CD14-positive monocyte (primary cell): Measurements from ENCODE around the gene SNX9. TPM values are rescaled to one million over a fixed set of nuclear protein-coding genes. Genes with fewer than 3 reads are reported as not detected.

Source experiments
- DNase-seq, 3 donors: peaks; one replicate each; pipeline ENCODE4 v3.0.0-alpha.2; 2011 to 2022
- H2AFZ ChIP-seq: 2 replicates; pipeline ENCODE4 v1.6.0; 2012; ENCODE audit warnings: mild to moderate bottlenecking, low read depth, low read length, inconsistent platforms; ENCODE audit not compliant: insufficient read depth, poor library complexity, severe bottlenecking
- H3K27ac ChIP-seq, 2 donors: 1 replicate in 1 of 2; 2 replicates in 1 of 2; pipeline ENCODE4 v1.5.1; 2012 to 2013; ENCODE audit warnings: low read length in 2 of 2, control low read depth in 1 of 2, inconsistent platforms in 1 of 2, low read depth in 1 of 2, mild to moderate bottlenecking in 1 of 2
- H3K27me3 ChIP-seq, 2 donors: one replicate each; pipeline versions ENCODE4 v1.6.0 to v1.6.1; 2011 to 2013; ENCODE audit warnings: low read length in 2 of 2; ENCODE audit not compliant: control insufficient read depth in 2 of 2, insufficient read depth in 2 of 2
- H3K36me3 ChIP-seq, 2 donors: replicated peaks in 1 of 2; 1 replicate in 1 of 2; 2 replicates in 1 of 2; pipeline versions ENCODE4 v1.5.1 to v1.6.1; 2012 to 2013; ENCODE audit warnings: low read length in 2 of 2, control low read depth in 1 of 2, inconsistent platforms in 1 of 2, mild to moderate bottlenecking in 1 of 2; ENCODE audit not compliant: insufficient read depth in 2 of 2, control insufficient read depth in 1 of 2
- H3K4me1 ChIP-seq, 2 donors: 1 replicate in 1 of 2; 2 replicates in 1 of 2; pipeline versions ENCODE4 v1.5.1 to v1.6.1; 2012 to 2013; ENCODE audit warnings: low read length in 2 of 2, control low read depth in 1 of 2, inconsistent platforms in 1 of 2, mild to moderate bottlenecking in 1 of 2, moderate library complexity in 1 of 2; ENCODE audit not compliant: insufficient read depth in 2 of 2, control insufficient read depth in 1 of 2
- H3K4me2 ChIP-seq: replicated peaks from 2 replicates; pipeline ENCODE3; 2012; ENCODE audit warnings: low read length, moderate library complexity, mild to moderate bottlenecking; ENCODE audit not compliant: poor library complexity, severe bottlenecking; ENCODE audit errors: extremely low read depth
- H3K4me3 ChIP-seq, 3 experiments: fragments of 200-600 bp in 1 of 3; sonication (generic) in 1 of 3; replicated peaks in 1 of 3; 1 replicate in 2 of 3; 2 replicates in 1 of 3; pipeline ENCODE4 v1.5.1; 2011 to 2013; ENCODE audit warnings: low read length in 3 of 3, mild to moderate bottlenecking in 3 of 3, control low read depth in 2 of 3, low read depth in 2 of 3, inconsistent platforms in 1 of 3, moderate library complexity in 1 of 3
- H3K79me2 ChIP-seq: 2 replicates; pipeline ENCODE4 v1.6.0; 2012; ENCODE audit warnings: mild to moderate bottlenecking, control low read depth, inconsistent platforms, low read length, moderate library complexity; ENCODE audit not compliant: insufficient read depth
- H3K9ac ChIP-seq: 2 replicates; pipeline ENCODE4 v1.6.0; 2017; ENCODE audit warnings: low read length, mild to moderate bottlenecking; ENCODE audit not compliant: insufficient read depth, poor library complexity, severe bottlenecking
- H3K9me3 ChIP-seq, 2 donors: replicated peaks in 1 of 2; 1 replicate in 1 of 2; 2 replicates in 1 of 2; pipeline versions ENCODE4 v1.5.1 to v1.6.1; 2012 to 2013; ENCODE audit warnings: low read length in 2 of 2, control low read depth in 1 of 2; ENCODE audit not compliant: control insufficient read depth in 1 of 2, insufficient read depth in 1 of 2
- H4K20me1 ChIP-seq: 2 replicates; pipeline ENCODE4 v1.6.0; 2012; ENCODE audit warnings: mild to moderate bottlenecking, low read length, control low read depth, moderate library complexity; ENCODE audit not compliant: insufficient read depth
- H3K27ac Mint-ChIP-seq, 7 donors: one replicate each; pipeline ENCODE4 v1.8.0; 2020; ENCODE audit warnings: mild to moderate bottlenecking in 7 of 7, mixed read lengths in 7 of 7, moderate library complexity in 6 of 7, inconsistent platforms in 2 of 7
- H3K27me3 Mint-ChIP-seq, 3 donors: one replicate each; pipeline ENCODE4 v1.8.0; 2021 to 2022; ENCODE audit warnings: low read depth in 3 of 3, mild to moderate bottlenecking in 3 of 3, mixed read lengths in 3 of 3, moderate library complexity in 3 of 3, inconsistent platforms in 1 of 3
- H3K36me3 Mint-ChIP-seq, 2 donors: one replicate each; pipeline ENCODE4 v1.8.0; 2020; ENCODE audit warnings: mixed read lengths in 2 of 2, inconsistent platforms in 1 of 2, mild to moderate bottlenecking in 1 of 2
- H3K4me1 Mint-ChIP-seq: one replicate; pipeline ENCODE4 v1.8.0; 2020; ENCODE audit warnings: mild to moderate bottlenecking, mixed read lengths
- H3K4me3 Mint-ChIP-seq, 2 donors: one replicate each; pipeline ENCODE4 v1.8.0; 2020; ENCODE audit warnings: mild to moderate bottlenecking in 2 of 2, mixed read lengths in 2 of 2, moderate library complexity in 1 of 2
- H3K9me3 Mint-ChIP-seq, 7 donors: one replicate each; pipeline ENCODE4 v1.8.0; 2020 to 2022; ENCODE audit warnings: mixed read lengths in 7 of 7, mild to moderate bottlenecking in 6 of 7, moderate library complexity in 6 of 7, inconsistent platforms in 2 of 7
- WGBS: methylation state at CpG from one replicate; pipeline ENCODE4 v1.1.5; 2013; ENCODE audit warnings: missing lambda C conversion rate; ENCODE audit not compliant: insufficient coverage; 5-methylcytosine and 5-hydroxymethylcytosine counted together
- intact Hi-C, 2 donors: fragments of 100-400 bp; cut with micrococcal nuclease; formaldehyde crosslinking; loops; one replicate each; pipeline versions ENCODE4 v1.15.0 to v1.15.1; 2023
- polyA plus RNA-seq, 3 donors: library from polyadenylated mRNA; depleted of rRNA in 1 of 3; unstranded in 2 of 3; stranded (reverse) in 1 of 3; fragments of 300-500 nt in 2 of 3; fragments of >200 nt in 1 of 3; fragmentation: Illumina TruSeq in 2 of 3; gene quantifications; 1 replicate in 2 of 3; 2 replicates in 1 of 3; pipeline ENCODE4 v1.2.3, GENCODE V29; 2012 to 2021
- TF ChIP-seq, protein P1 (sequence below): fragments of 200-600 bp; IDR thresholded peaks from one replicate; pipeline ENCODE4 v1.8.0; 2022; ENCODE audit warnings: antibody characterized with exemption, mild to moderate bottlenecking

The SNX9 gene
- polyA plus RNA-seq, 3 donors = 5.5 to 8.1 (median 7.2) TPM

DNA sequence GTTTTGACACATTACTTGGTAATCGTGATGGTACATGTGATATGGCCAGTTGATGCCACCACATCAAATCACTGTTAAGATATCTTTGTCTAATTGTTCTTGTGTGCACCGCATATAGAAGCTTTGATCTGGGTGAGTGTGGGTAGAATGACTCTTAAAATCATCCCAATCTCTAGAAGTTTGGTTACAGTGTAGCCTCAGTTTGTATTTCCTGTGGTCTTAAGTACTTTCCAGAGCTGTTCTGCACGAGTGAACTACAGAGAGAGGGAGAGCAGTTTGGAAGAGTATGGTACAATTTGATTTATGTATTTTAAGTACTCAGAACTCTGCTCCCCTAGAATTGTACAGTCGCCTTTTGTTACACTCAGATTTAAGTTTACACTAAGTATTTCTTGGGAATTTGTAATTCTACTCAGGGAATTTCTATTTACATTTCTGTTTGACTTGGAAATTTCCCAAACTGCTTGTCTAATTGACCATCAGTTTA lies 37.5 kb downstream of the SNX9 start:
- TF ChIP-seq, protein P1, sequence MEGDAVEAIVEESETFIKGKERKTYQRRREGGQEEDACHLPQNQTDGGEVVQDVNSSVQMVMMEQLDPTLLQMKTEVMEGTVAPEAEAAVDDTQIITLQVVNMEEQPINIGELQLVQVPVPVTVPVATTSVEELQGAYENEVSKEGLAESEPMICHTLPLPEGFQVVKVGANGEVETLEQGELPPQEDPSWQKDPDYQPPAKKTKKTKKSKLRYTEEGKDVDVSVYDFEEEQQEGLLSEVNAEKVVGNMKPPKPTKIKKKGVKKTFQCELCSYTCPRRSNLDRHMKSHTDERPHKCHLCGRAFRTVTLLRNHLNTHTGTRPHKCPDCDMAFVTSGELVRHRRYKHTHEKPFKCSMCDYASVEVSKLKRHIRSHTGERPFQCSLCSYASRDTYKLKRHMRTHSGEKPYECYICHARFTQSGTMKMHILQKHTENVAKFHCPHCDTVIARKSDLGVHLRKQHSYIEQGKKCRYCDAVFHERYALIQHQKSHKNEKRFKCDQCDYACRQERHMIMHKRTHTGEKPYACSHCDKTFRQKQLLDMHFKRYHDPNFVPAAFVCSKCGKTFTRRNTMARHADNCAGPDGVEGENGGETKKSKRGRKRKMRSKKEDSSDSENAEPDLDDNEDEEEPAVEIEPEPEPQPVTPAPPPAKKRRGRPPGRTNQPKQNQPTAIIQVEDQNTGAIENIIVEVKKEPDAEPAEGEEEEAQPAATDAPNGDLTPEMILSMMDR = no peak
- H3K9me3 ChIP-seq = no peaks in the 10 kb centered on the region
- H3K4me1 ChIP-seq = no peaks in the 10 kb centered on the region
- intact Hi-C loops = no loop called here
- Mint-ChIP-seq H3K27me3 (peaks cover 0 to 2% (median 0%) of the 10 kb centered on the region in 3 donors), H3K27ac (no peak overlapping the region), H3K4me3 (no peak overlapping the region), H3K36me3 (peaks cover 4 to 8% of the 10 kb centered on the region in 2 donors), H3K4me1 (no peaks in the 10 kb centered on the region), H3K9me3 (peaks cover 0 to 3% (median 1%) of the 10 kb centered on the region in 7 donors)
- H3K4me3 ChIP-seq = no peak overlapping the region
- H4K20me1 ChIP-seq = peaks cover 34% of the 10 kb centered on the region
- H3K79me2 ChIP-seq = peaks cover 5% of the 10 kb centered on the region
- no CpG with 5 or more reads among the region's 4 CpGs for WGBS
- no peaks in the 10 kb centered on the region for H3K27me3 ChIP-seq
- H3K4me2 ChIP-seq = no peak overlapping the region
- H3K9ac ChIP-seq = no peak overlapping the region
- H2AFZ ChIP-seq = no peak overlapping the region
- no peak overlapping the region for H3K27ac ChIP-seq
- DNase-seq = no peak
- no peaks in the 10 kb centered on the region for H3K36me3 ChIP-seq

DNA sequence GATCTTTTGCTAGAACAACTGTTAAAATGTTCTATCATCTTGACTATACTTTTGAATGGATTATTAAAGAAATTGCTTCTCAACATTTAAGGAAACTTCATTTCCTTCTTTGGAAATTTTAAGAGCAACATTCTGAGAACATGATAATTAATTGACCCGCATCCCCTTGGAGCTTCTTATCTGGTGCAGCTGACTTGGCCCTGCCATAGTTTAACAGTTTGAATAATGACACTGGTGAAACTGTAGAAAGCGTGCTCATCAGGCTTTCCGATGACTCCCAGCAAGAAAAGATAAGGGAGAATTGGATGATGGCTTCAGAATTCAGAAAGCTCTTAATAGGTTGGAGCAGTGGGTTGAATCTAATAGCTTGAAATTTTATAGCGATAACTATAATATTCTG lies 38.1 kb downstream of the SNX9 start:
- Histone ChIP-seq H2AFZ (no peak overlapping the region), H3K9ac (no peak overlapping the region), H3K36me3 (no peaks in the 10 kb centered on the region), H3K27me3 (no peaks in the 10 kb centered on the region), H3K4me3 (no peak overlapping the region), H3K27ac (no peak overlapping the region), H3K4me1 (no peaks in the 10 kb centered on the region), H3K4me2 (no peak overlapping the region), H4K20me1 (peaks cover 37% of the 10 kb centered on the region), H3K9me3 (no peaks in the 10 kb centered on the region), H3K79me2 (peaks cover 5% of the 10 kb centered on the region)
- Mint-ChIP-seq H3K4me3 (no peak overlapping the region), H3K27ac (no peak overlapping the region), H3K36me3 (peaks cover 4 to 8% of the 10 kb centered on the region in 2 donors), H3K9me3 (peaks cover 0 to 1% (median 0%) of the 10 kb centered on the region in 7 donors), H3K27me3 (peaks cover 0 to 2% (median 0%) of the 10 kb centered on the region in 3 donors), H3K4me1 (no peaks in the 10 kb centered on the region)
- TF ChIP-seq, protein P1 = no peak
- WGBS = 100% methylated on average over 2 of the region's 4 CpGs
- intact Hi-C loops = no loop called here
- no peak for DNase-seq
